ENCODE results near the gene SERPINB10. TPM values are rescaled to one million over a fixed set of nuclear protein-coding genes. Genes with fewer than 3 reads are reported as not detected.
"Not testable (repeated sequence)": the region's sequence is repeated elsewhere in the genome, so short reads cannot be mapped to it uniquely, and the experiment has no call there.

SERPINB10 gene
- total and polyA plus RNA-seq, 10 donors, result 0.07 to 5.6 (median 0.57) TPM; not detected in 1

GRCh38 chr18:63940008-63940407 lies 32.2 kb downstream of the SERPINB10 start:
- H3K27ac ChIP-seq, result no peak overlapping the region
- H3K36me3 ChIP-seq, result no peaks in the 10 kb centered on the region
- H3K4me3 ChIP-seq, result no peak overlapping the region
- 93 to 97% (median 95%) methylated on average over 8 of the region's 8 CpGs for WGBS, 5 donors
- no peaks in the 10 kb centered on the region for H3K9me3 ChIP-seq
- intact Hi-C loops (cut with DNase I; ENCODE audit: low total_unique reads), result no loop called here
- peaks cover 0 to 40% (median 5%) of the 10 kb centered on the region in 7 donors for H3K27me3 ChIP-seq (replicated peaks in 1 of 7)
- peaks cover 9 to 20% (median 14%) of the 10 kb centered on the region in 6 donors for H3K4me1 ChIP-seq
- no peak for DNase-seq
- TF ChIP-seq POLR2A (IDR thresholded peaks at IDR 0.05) (no peak), CTCF (IDR thresholded peaks at IDR 0.05 in 8 of 11, conservative IDR thresholded peaks at IDR 0.05 in 3 of 11) (no peak)

GRCh38 chr18:63940543-63941050 lies 32.8 kb downstream of the SERPINB10 start:
- WGBS, 5 donors, result 88 to 90% (median 89%) methylated on average over 14 to 17 of the region's 17 CpGs
- H3K27me3 ChIP-seq (replicated peaks in 1 of 7), result peaks cover 0 to 44% (median 5%) of the 10 kb centered on the region in 7 donors
- H3K4me3 ChIP-seq; H3K9me3 ChIP-seq; intact Hi-C loops (cut with DNase I; ENCODE audit: low total_unique reads); DNase-seq; H3K27ac ChIP-seq; H3K36me3 ChIP-seq: not testable (repeated sequence)
- H3K4me1 ChIP-seq, result peaks cover 9 to 19% (median 14%) of the 10 kb centered on the region in 6 donors

GRCh38 chr18:63947051-63947790 lies 39.5 kb downstream of the SERPINB10 start:
- Histone ChIP-seq H3K27ac (no peak overlapping the region), H3K36me3 (no peaks in the 10 kb centered on the region), H3K4me1 (peaks cover 3 to 14% (median 12%) of the 10 kb centered on the region in 6 donors), H3K9me3 (peaks cover 0 to 2% (median 0%) of the 10 kb centered on the region in 8 donors), H3K27me3 (replicated peaks in 1 of 7) (peaks cover 0 to 27% (median 0%) of the 10 kb centered on the region in 7 donors), H3K4me3 (no peak overlapping the region)
- no peak for DNase-seq
- 64 to 88% (median 79%) methylated on average over 3 of the region's 3 CpGs for WGBS, 5 donors
- TF ChIP-seq CTCF (IDR thresholded peaks at IDR 0.05 in 8 of 11, conservative IDR thresholded peaks at IDR 0.05 in 3 of 11) (no peak), POLR2A (IDR thresholded peaks at IDR 0.05) (no peak), POLR2AphosphoS5 (IDR thresholded peaks at IDR 0.05) (no peak)
- intact Hi-C loops (cut with DNase I; ENCODE audit: low total_unique reads), result no loop called here

GRCh38 chr18:63949068-63949737 lies 41.4 kb downstream of the SERPINB10 start, which contains the start of gene HMSD:
TSS of gene HMSD (plus strand) at chr18:63949301. CDS start at chr18:63953456, 4,155 bp downstream.
- peaks cover 0 to 22% (median 0%) of the 10 kb centered on the region in 7 donors for H3K27me3 ChIP-seq (replicated peaks in 1 of 7)
- TF ChIP-seq CTCF (IDR thresholded peaks at IDR 0.05 in 8 of 11, conservative IDR thresholded peaks at IDR 0.05 in 3 of 11) (peak in 7 of 11 experiments; percentile 23 to 67 (median 55)), POLR2AphosphoS5 (IDR thresholded peaks at IDR 0.05) (peak in 2 of 3 donors; percentile 39 to 41), POLR2A (IDR thresholded peaks at IDR 0.05) (no peak)
- peaks cover 0 to 2% (median 0%) of the 10 kb centered on the region in 8 donors for H3K9me3 ChIP-seq
- peaks cover 3 to 14% (median 12%) of the 10 kb centered on the region in 6 donors for H3K4me1 ChIP-seq
- intact Hi-C loops (cut with DNase I; ENCODE audit: low total_unique reads), result no loop called here
- H3K36me3 ChIP-seq, result no peaks in the 10 kb centered on the region
- peak; percentile 88 for DNase-seq
- H3K4me3 ChIP-seq, result peak within 1 kb of the TSS in 7 of 8 donors; percentile 1 to 65 (median 26)
- 13 to 34% (median 22%) methylated on average over 35 of the region's 35 CpGs for WGBS, 5 donors
- peak within 1 kb of the TSS in 4 of 8 donors; percentile 15 to 50 (median 32) for H3K27ac ChIP-seq
